Lower leg skin (tissue), 4 donors: ENCODE data around the gene CDK11A. TPM values are rescaled to one million over a fixed set of nuclear protein-coding genes. Genes with fewer than 3 reads are reported as not detected.
"Not testable (repeated sequence)": the region's sequence is repeated elsewhere in the genome, so short reads cannot be mapped to it uniquely, and the experiment has no call there.

Experiments
- DNase-seq, 2 donors: peaks; one replicate each; pipeline ENCODE4 v3.0.0-alpha.2; 2019; ENCODE audit warnings: low spot score in 2 of 2
- H3K4me3 ChIP-seq: fragments of 200-600 bp; sonication (generic); 2 replicates; pipeline ENCODE4 v1.5.1; 2017; ENCODE audit warnings: mild to moderate bottlenecking, low read depth; ENCODE audit not compliant: poor library complexity, severe bottlenecking
- CTCF ChIP-seq, 3 donors: fragments of 450-650 bp; IDR thresholded peaks; one replicate each; pipeline ENCODE4 v1.5.1; 2016; ENCODE audit warnings: antibody characterized with exemption in 3 of 3, mild to moderate bottlenecking in 3 of 3, moderate library complexity in 2 of 3
- POLR2A ChIP-seq, 2 donors: fragments of 450-650 bp; IDR thresholded peaks; one replicate each; pipeline ENCODE4 v1.6.1; 2016 to 2017; ENCODE audit warnings: antibody characterized with exemption in 2 of 2, mild to moderate bottlenecking in 1 of 2, moderate library complexity in 1 of 2
- WGBS, 2 donors: methylation state at CpG; one replicate each; pipeline ENCODE4 v1.1.5; 2018; 5-methylcytosine and 5-hydroxymethylcytosine counted together
- intact Hi-C: fragments of 100-400 bp; cut with DNase I; formaldehyde crosslinking; loops from one replicate; pipeline ENCODE4 v1.15.0; 2023; ENCODE audit warnings: low total_unique reads
- total RNA-seq, 4 donors: library from RNA; depleted of rRNA; stranded (reverse); fragments of >200 nt; gene quantifications; one replicate each; pipeline ENCODE4 v1.1.0, GENCODE V29; 2016

Gene CDK11A
- total RNA-seq = 10 to 100 TPM; 18.1 to 56.9 (median 27.7) TPM

- 0% methylated on average over 15 to 50 of the region's 78 CpGs for WGBS, 2 donors
- peak within 1 kb of the TSS; percentile 52 for H3K4me3 ChIP-seq
Observed at GRCh38 chr1:1724035-1724864, at the start of gene CDK11A. Gene CDK11A, minus strand, starts transcription at chr1:1724357. Its CDS starts 1,539 bp downstream, at chr1:1722818.

GRCh38 chr1:1773874-1774273, 49.7 kb upstream of the CDK11A start:
- intact Hi-C loops = no loop called here
- no peak for DNase-seq
- TF ChIP-seq CTCF (IDR thresholded peaks at IDR 0.05) (no peak), POLR2A (IDR thresholded peaks at IDR 0.05) (no peak)
- H3K4me3 ChIP-seq = no peak overlapping the region
- WGBS, 2 donors = 97 to 98% methylated on average over 4 of the region's 4 CpGs

More at GRCh38 chr1:1724035-1724864, at the start of gene CDK11A:
- peak in 1 of 2 donors; percentile 2 for TF ChIP-seq POLR2A (IDR thresholded peaks at IDR 0.05)
- intact Hi-C loops = not testable (repeated sequence)
- DNase-seq = peak; percentile 98 to 99

- WGBS, 2 donors = 91 to 94% methylated on average over 3 of the region's 3 CpGs
- TF ChIP-seq POLR2A (IDR thresholded peaks at IDR 0.05) (no peak), CTCF (IDR thresholded peaks at IDR 0.05) (no peak)
- intact Hi-C loops = no loop called here
- H3K4me3 ChIP-seq = no peak overlapping the region
- no peak for DNase-seq
Observed at GRCh38 chr1:1771096-1771495, 46.9 kb upstream of the CDK11A start.

- no peak for TF ChIP-seq CTCF (IDR thresholded peaks at IDR 0.05)
- no peak for TF ChIP-seq POLR2A (IDR thresholded peaks at IDR 0.05)
- DNase-seq = no peak
- 97 to 98% methylated on average over 3 of the region's 3 CpGs for WGBS, 2 donors
- intact Hi-C loops = no loop called here
- no peak overlapping the region for H3K4me3 ChIP-seq
Observed at GRCh38 chr1:1770102-1770501, 45.9 kb upstream of the CDK11A start.

- DNase-seq = no peak
- intact Hi-C loops = no loop called here
- TF ChIP-seq POLR2A (IDR thresholded peaks at IDR 0.05) (no peak), CTCF (IDR thresholded peaks at IDR 0.05) (no peak)
- no peak overlapping the region for H3K4me3 ChIP-seq
- WGBS, 2 donors = 94 to 96% methylated on average over 7 of the region's 7 CpGs
Observed at GRCh38 chr1:1768249-1768992, 44.3 kb upstream of the CDK11A start.

GRCh38 chr1:1764876-1765470, 40.8 kb upstream of the CDK11A start:
- WGBS, 2 donors = 85 to 93% methylated on average over 22 to 23 of the region's 23 CpGs
- no peak for DNase-seq
- TF ChIP-seq CTCF (IDR thresholded peaks at IDR 0.05) (no peak), POLR2A (IDR thresholded peaks at IDR 0.05) (no peak)
- no peak overlapping the region for H3K4me3 ChIP-seq
- intact Hi-C loops = no loop called here
